Activated CD4-positive, alpha-beta T cell treated with anti-CD3 and anti-CD28 coated beads, Interleukin-2, Interleukin-4, amounts not matched to agents 100 ng/mL and 50 ng/mL, durations not matched to agents 16 hours and 8 hours (primary cell): ENCODE results near the gene RBM17.
"Not testable (repeated sequence)": the region's sequence is repeated elsewhere in the genome, so short reads cannot be mapped to it uniquely, and the experiment has no call there.

ENCODE experiments used
- DNase-seq: peaks from one replicate; pipeline ENCODE4 v3.0.0-alpha.2; 2020; ENCODE audit warnings: low spot score

The RBM17 gene

GRCh38 chr10:6056411-6057135, 32.3 kb upstream of the RBM17 start:
- DNase-seq, result no peak

DNA sequence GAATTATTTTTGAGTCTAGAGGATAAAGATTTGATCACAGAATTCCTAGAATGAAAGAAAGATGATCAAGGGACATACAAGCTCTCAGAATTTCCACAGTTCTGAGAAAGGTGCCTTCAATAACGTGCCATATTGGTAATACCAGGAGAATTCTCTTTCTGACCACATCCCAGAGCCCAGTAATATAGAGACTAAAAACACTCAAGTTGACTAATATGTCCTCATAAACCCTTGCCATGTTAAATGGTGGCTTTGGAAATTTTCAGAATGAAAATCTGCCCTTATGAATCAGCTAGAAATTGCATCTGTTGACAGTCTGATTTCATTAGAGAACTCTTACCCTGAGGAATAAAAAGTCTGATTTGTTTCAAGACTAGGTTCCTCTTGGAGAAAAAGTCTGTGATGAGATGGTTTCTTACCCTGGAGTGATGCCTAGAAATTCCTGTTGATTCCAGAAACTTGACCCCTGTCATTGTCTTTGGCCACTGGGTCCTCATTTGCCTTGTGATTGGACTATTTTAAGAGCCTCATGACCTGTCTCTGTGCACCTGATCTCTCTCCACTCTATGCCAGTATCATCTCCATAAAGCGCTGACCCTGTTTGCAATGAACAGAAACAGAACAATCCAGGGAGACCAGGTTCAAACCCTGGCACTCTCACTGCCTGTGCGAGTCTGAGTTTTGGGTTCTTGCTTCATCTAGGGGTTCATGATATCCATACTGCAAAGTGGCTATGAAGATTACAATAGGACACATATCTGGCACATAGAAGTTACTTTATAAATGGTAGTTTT, 30.0 kb upstream of the RBM17 start:
- DNase-seq, result peak; percentile 91

DNA sequence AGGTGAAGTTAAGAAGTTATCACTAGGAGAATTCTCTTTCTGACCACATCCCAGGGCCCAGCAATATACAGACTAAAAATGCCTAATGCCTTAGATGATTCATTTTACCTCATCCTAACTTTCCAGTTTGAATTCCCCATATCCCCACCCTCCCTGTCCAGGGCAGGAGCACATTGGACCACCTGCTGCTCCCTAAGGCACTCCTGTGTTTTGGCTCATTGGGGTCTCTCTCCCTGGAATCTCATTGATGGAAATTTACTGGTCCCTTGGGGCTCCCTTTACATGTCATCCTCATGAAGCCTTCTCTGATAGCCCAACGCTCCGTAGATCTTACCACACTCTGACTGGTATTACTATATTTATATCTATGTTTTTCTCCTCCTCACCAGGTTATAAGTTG, 29.3 kb upstream of the RBM17 start:
- DNase-seq, result no peak

DNA sequence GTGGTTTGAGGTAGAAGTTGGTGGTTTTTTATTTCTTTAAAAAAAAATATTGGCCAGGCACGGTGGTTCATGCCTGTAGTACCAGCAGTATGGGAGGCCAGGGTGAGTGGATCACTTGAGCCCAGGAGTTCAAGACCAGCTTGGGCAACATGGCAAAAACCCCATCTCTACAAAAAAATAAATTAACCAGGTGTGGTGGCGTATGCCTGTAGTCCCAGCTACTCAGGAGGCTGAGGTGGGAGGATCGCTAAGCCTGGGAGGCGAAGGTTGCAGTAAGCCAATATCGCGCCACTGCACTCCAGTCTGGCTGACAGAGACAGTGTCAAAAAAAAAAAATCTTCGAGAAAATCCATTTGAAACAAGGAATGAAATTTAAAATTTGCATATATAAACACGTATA, 27.8 kb upstream of the RBM17 start:
- no peak for DNase-seq

- peak; percentile 88 for DNase-seq
Measured at GRCh38 chr10:6062101-6062771, 26.6 kb upstream of the RBM17 start, which contains the start of gene IL2RA. Gene IL2RA (minus strand): TSS chr10:6062367. CDS start chr10:6062151, 216 bp downstream.

DNA sequence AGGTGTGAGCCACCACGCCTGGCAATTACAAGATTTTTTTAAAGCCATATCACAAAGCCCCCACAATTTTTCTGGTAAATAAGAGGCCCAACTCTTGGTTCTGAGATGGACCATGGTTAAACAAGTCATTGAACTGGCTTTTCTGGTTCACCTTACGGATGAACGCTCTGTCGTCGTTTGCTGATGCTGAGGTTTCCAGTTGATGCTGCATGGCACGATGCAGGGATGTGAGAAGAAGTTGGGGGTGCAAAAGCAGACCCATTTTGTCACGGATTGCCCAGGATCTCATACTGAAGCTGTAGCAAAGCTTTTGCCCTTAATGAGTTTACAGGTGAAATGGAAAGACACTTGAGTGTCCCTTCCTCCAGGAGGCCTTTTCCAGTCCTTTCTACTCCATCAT, 24.7 kb upstream of the RBM17 start:
- DNase-seq, result no peak

- DNase-seq, result not testable (repeated sequence)
Measured at GRCh38 chr10:6064726-6065125, 24.1 kb upstream of the RBM17 start.

DNA sequence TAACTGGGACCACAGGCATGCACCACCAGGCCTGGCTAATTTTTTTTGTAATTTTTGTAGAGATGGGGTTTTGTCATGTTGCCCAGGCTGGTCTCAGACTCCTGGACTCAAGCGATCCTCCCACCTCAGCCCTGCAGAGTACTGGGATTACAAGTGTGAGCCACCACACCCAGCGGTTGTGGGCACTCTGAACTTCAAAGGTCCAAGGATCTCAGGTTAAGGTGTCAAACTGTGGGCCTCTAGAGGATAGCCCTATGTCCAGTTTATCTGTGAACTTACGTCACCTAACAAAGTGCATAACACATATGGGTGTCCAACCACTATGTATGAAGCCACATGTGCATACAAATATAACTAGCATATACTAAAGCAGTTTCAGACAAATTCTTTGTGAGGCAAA, 23.4 kb upstream of the RBM17 start:
- DNase-seq, result peak; percentile 50

GRCh38 chr10:6065835-6066234, 23.0 kb upstream of the RBM17 start:
- DNase-seq, result peak; percentile 70

- DNase-seq, result no peak
Measured at GRCh38 chr10:6067457-6067856, 21.4 kb upstream of the RBM17 start.

GRCh38 chr10:6068006-6068405, 20.8 kb upstream of the RBM17 start:
- DNase-seq, result no peak

GRCh38 chr10:6068422-6068821, 20.4 kb upstream of the RBM17 start:
- DNase-seq, result no peak

GRCh38 chr10:6069081-6069931, 19.5 kb upstream of the RBM17 start:
- DNase-seq, result peak; percentile 83

DNA sequence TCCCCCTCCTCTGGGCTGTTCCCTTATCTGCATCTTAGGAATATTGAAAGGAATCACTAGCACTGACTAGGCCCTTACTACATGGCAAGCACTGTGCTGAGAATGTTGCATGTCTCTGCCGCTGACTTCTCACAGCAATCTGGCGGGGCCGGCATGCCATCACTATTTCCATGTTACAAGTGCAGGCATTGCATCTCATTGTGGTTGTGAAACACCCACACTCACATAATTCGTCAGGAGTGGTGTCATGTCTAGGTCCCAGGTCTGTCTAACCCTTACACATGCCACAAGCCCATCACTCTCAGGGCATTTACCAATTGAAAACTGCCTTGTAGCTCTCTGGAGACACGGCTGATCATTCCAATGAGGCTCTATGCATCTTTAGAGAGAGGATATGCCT, 18.2 kb upstream of the RBM17 start:
- DNase-seq, result peak; percentile 78

DNA sequence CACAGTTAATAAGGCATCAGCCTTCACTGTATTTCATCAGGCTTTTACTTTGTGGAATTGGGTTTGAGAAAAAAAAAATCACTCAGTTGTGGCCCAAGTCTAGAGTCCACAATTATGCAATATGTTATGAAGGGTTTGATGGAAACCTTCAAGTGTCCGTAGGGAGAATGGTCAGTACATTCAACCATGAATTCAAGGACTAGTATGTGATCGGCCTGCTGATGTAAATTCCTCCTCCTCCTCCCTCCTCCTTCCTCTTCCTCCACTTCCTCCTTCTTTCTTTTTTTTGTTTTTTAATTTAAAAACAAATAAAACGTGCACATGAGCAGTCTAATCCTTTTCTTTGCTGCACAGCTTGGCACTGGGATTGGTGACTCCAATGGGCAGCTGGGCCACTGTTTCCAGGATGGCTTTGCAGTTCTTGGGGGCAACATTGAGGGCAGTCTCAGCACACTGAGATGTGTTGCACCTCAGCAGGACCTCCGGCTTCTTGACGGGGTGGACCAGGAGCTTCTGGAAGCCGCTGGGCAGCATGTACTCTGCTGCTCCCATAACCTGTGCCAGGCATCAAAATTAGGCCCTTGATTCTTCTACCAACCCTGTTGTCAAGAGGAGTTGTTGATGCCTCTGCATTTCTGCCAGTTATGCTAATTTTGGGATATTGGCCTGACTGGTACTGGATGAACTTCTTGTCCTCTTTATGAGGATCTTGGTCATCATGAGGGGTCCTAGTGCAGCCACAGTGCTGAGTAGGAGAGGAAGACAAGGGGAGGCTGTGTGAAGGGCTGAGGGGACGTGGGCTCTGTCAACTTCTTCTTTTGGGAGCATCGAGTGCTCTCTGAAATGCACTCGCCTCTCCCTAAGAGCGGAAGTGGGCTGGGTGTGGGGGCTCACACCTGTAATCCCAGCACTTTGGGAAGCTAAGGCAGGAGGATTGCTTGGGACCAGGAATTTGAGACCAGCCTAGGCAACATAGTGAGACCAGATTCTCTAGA, 17.4 kb upstream of the RBM17 start:
- no peak for DNase-seq

GRCh38 chr10:6072215-6072934, 16.5 kb upstream of the RBM17 start:
- DNase-seq, result peak; percentile 90

DNA sequence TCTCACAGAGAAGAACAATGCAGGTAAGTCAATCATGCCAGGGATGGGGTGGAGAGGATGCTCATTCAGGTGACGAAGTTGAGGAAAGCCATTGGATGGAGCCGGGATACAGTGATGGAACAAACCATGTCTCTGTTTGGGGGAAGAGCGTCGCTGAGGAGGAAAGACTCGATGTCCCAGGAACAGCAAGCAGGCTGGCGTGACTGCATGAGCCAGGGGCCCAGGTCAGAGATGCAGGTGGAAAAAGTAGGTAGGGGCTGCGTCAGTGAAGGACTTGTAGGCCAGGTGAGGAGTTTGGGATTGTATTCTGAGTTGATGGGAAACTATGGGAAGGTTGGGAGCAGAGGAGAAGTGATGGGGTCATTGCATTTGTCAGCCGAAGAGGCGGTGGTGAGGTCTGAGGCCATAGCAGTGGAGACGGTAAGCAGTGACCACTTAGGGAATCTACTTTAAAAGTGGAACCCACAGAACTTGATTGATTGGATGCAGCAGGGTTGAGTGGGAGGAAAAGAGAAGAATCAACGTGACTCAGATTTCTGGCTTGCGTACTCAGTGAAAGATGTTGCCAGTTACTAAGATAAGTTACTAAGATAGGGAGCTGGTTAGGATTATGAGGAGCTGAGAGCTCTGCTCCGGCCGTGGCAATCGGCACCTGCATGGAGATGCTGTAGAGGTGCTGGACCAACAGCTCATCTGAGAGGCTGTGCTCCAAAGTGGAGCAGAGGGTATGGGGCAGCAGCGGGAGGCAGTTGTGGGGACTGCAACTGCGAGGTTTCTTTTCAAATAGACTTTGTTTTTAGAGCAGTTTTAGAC, 14.1 kb upstream of the RBM17 start:
- DNase-seq, result peak; percentile 54

DNA sequence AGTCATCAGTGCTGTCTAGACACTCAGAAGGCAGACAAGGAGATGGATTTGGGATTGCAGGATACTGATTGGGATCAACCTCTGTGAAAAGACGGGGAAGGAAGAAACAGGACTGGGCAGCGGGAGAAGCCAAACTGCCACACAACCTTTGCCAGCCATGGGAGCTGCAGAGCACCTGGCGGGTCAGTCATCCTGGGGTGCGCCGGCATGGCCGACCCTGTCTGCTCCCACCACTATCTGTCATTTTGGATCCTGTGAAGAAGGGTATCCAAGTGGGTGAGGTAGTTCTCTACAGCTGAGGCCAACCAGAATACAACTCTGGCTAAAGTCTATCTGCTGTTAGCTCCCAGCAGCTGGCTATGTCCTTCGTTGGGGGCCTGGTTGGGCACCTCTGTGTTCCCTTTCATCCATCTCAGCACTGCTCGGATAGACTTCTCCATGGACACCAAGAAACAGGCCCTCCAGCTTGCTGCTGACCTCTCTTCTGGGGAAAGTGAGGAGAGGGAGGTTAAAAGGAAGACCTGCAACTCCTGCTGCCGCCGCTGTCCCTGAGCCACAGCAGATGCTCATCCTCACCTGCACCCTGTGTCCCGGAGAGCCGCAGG, 11.7 kb upstream of the RBM17 start:
- no peak for DNase-seq

DNA sequence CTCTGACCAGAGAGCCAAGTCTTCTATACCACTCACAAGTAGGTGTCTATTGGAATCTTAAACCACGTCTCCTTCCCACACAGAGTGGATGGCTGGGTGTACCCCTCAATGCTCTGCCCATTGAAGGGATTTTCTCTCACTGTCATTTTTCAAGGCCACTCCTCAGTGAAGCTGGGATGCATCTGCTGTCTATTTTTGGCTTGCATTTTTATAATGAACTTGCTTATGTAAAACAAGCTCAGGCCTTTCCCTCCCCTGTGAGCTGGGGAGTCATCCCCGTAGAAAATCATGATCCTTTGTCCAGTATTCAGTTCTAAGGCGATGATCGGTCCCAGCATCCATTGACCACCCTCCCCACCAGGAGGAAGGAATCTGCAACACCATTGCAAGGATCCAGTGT, 9.8 kb upstream of the RBM17 start:
- no peak for DNase-seq
